ENCODE data around the gene JMJD4. TPM values are rescaled to one million over a fixed set of nuclear protein-coding genes. Genes with fewer than 3 reads are reported as not detected.

The JMJD4 gene
- total and polyA plus RNA-seq, 2 of the 8 experiments (the other 6 are each of a cell fraction or from before 2014, with no cell fraction given), result 13.2 to 23.3 TPM

- TF ChIP-seq RXRA (IDR thresholded peaks at IDR 0.05; ENCODE audit: insufficient read depth, low read depth, low read length) (no peak), RNF2 (IDR thresholded peaks at IDR 0.05; ENCODE audit: borderline replicate concordance, low read depth, low read length, missing control alignments, poor library complexity, severe bottlenecking) (no peak)
Measured at GRCh38 chr1:227779021-227779441, 43.9 kb upstream of the JMJD4 start (continued).

Measured in H1 (cell line).